Hepatocyte (in vitro differentiated cells): ENCODE data around the gene HNRNPF. TPM values are rescaled to one million over a fixed set of nuclear protein-coding genes. Genes with fewer than 3 reads are reported as not detected.

Experiments
- DNase-seq: peaks from one replicate; pipeline ENCODE4 v3.0.0-alpha.2; 2016; ENCODE audit warnings: low spot score
- H2AFZ ChIP-seq: fragments of 200-600 bp; sonication (generic); 2 replicates; pipeline ENCODE4 v1.6.0; 2016; ENCODE audit warnings: antibody characterized with exemption, mild to moderate bottlenecking
- H3K27ac ChIP-seq: fragments of 200-600 bp; sonication (generic); 2 replicates; pipeline ENCODE4 v1.5.1; 2016; ENCODE audit warnings: mild to moderate bottlenecking
- H3K27me3 ChIP-seq: fragments of 200-600 bp; sonication (generic); 2 replicates; pipeline ENCODE4 v1.6.1; 2016
- H3K36me3 ChIP-seq: fragments of 200-600 bp; sonication (generic); replicated peaks from 2 replicates; pipeline ENCODE4 v1.5.1; 2016; ENCODE audit warnings: low read depth; ENCODE audit not compliant: insufficient read depth
- H3K4me1 ChIP-seq: fragments of 200-600 bp; sonication (generic); 2 replicates; pipeline ENCODE4 v1.5.1; 2016; ENCODE audit warnings: mild to moderate bottlenecking, moderate library complexity; ENCODE audit not compliant: insufficient read depth
- H3K4me2 ChIP-seq: fragments of 200-600 bp; sonication (generic); 2 replicates; pipeline ENCODE4 v1.6.0; 2016
- H3K4me3 ChIP-seq: fragments of 200-600 bp; sonication (generic); 2 replicates; pipeline ENCODE4 v1.5.1; 2016; ENCODE audit warnings: mild to moderate bottlenecking
- H3K79me2 ChIP-seq: fragments of 200-600 bp; sonication (generic); 2 replicates; pipeline ENCODE4 v1.6.0; 2017; ENCODE audit warnings: mild to moderate bottlenecking
- H3K9me2 ChIP-seq: fragments of 200-600 bp; sonication (generic); replicated peaks from 2 replicates; pipeline ENCODE4 v1.6.0; 2017; ENCODE audit warnings: mild to moderate bottlenecking; ENCODE audit not compliant: insufficient read depth
- H3K9me3 ChIP-seq: fragments of 200-600 bp; sonication (generic); 2 replicates; pipeline ENCODE4 v1.5.1; 2016; ENCODE audit warnings: low read depth, mild to moderate bottlenecking
- H4K20me1 ChIP-seq: fragments of 200-600 bp; sonication (generic); 2 replicates; pipeline ENCODE4 v1.6.0; 2016; ENCODE audit warnings: mild to moderate bottlenecking; ENCODE audit not compliant: insufficient read depth, poor library complexity, severe bottlenecking
- CTCF ChIP-seq: fragments of 200-600 bp; sonication (generic); IDR thresholded peaks from 2 replicates; pipeline ENCODE4 v1.5.1; 2016; ENCODE audit warnings: antibody characterized with exemption, mild to moderate bottlenecking; ENCODE audit not compliant: poor library complexity
- EZH2 ChIP-seq: fragments of 200-600 bp; sonication (generic); IDR thresholded peaks from 2 replicates; pipeline ENCODE4 v1.6.1; 2016; ENCODE audit warnings: antibody characterized with exemption, mild to moderate bottlenecking, borderline replicate concordance
- EZH2phosphoT487 ChIP-seq: fragments of 200-600 bp; sonication (generic); IDR thresholded peaks from one replicate; pipeline ENCODE4 v1.6.1; 2018; ENCODE audit warnings: antibody characterized with exemption, mild to moderate bottlenecking, low read depth, moderate library complexity; ENCODE audit not compliant: unreplicated experiment, severe bottlenecking
- WGBS: methylation state at CpG from one replicate; pipeline ENCODE4 v1.1.6; 2016; ENCODE audit warnings: low lambda C conversion rate; ENCODE audit errors: missing lambda C conversion rate; 5-methylcytosine and 5-hydroxymethylcytosine counted together
- polyA plus RNA-seq: library from polyadenylated mRNA; unstranded; fragments of >200 nt; fragmentation: Nextera tagmentation; extraction: Ambion mirVana; gene quantifications from 2 replicates; pipeline ENCODE4 v1.2.1, GENCODE V29; 2016
- total RNA-seq: library from RNA; depleted of rRNA; stranded (reverse); fragments of >200 nt; gene quantifications from 2 replicates; pipeline ENCODE4 v1.2.3, GENCODE V29; 2014

HNRNPF gene
- total and polyA plus RNA-seq, 2 experiments from 2014 or later, result 134 to 217 TPM

GRCh38 chr10:43408331-43408709, 666 bp downstream of the HNRNPF start:
- Histone ChIP-seq H4K20me1 (peaks cover 41% of the 10 kb centered on the region), H2AFZ (no peak overlapping the region), H3K4me2 (peak overlapping the region; percentile 93), H3K9me3 (no peaks in the 10 kb centered on the region), H3K27ac (peak overlapping the region; percentile 97), H3K4me3 (peak overlapping the region; percentile 68), H3K79me2 (peaks cover 45% of the 10 kb centered on the region), H3K27me3 (no peaks in the 10 kb centered on the region), H3K4me1 (peaks cover 18% of the 10 kb centered on the region), H3K36me3 (no peaks in the 10 kb centered on the region), H3K9me2 (no peaks in the 10 kb centered on the region)
- no peak for DNase-seq
- TF ChIP-seq CTCF (no peak), EZH2phosphoT487 (no peak), EZH2 (no peak)
- 2% methylated on average over 9 of the region's 31 CpGs for WGBS

DNA sequence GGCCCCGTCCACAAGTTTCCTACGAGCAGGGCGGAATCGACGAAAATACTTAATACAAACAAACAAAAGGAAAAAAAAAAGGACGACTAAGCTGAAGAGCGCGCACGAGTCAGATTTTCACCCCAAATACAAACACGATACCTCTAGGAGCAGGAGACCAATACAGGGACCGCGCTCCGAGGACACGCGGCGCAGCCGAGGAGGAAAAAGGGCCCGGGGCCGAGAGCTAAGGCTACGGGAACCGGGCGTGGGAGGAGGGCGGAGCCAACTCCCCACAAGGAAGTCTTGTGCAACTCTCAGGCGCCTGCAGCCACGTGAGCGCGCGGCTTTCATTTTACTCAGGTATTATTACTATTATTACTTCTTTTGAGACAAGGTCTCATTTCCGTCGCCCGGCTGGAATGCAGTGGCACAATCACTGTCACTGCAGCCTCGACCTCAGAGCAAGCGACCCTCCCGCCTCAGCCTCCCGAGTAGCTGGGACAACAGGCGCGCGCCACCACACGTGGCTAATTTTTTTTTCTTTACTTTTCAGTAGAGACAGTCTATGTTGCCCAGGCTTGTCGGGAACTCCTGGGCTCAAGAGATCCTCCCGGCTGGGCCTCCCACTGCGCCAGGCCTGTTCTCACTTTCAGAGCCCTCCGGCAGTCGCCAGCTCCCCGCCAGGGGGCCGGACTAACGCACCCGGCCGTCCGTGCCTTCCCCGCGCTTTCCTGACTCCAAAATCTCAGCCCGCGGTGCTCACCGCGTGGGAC, 1.2 kb downstream of the HNRNPF start:
- no peaks in the 10 kb centered on the region for H3K9me2 ChIP-seq
- TF ChIP-seq EZH2phosphoT487 (no peak), EZH2 (no peak), CTCF (peak; percentile 28)
- peak overlapping the region; percentile 21 for H2AFZ ChIP-seq
- peaks cover 47% of the 10 kb centered on the region for H4K20me1 ChIP-seq
- under 1% methylated on average over 54 of the region's 56 CpGs for WGBS
- H3K27me3 ChIP-seq, result no peaks in the 10 kb centered on the region
- DNase-seq, result peak; percentile 97
- no peaks in the 10 kb centered on the region for H3K36me3 ChIP-seq
- peaks cover 19% of the 10 kb centered on the region for H3K4me1 ChIP-seq
- H3K9me3 ChIP-seq, result no peaks in the 10 kb centered on the region
- H3K79me2 ChIP-seq, result peaks cover 51% of the 10 kb centered on the region
- peak overlapping the region; percentile 68 for H3K4me3 ChIP-seq
- peak overlapping the region; percentile 93 for H3K4me2 ChIP-seq
- H3K27ac ChIP-seq, result peak overlapping the region; percentile 97

GRCh38 chr10:43407148-43407575, 1.8 kb downstream of the HNRNPF start:
- TF ChIP-seq EZH2 (no peak), EZH2phosphoT487 (no peak), CTCF (no peak)
- Histone ChIP-seq H3K36me3 (no peaks in the 10 kb centered on the region), H3K9me3 (no peaks in the 10 kb centered on the region), H3K9me2 (no peaks in the 10 kb centered on the region), H2AFZ (peak overlapping the region; percentile 21), H3K27me3 (no peaks in the 10 kb centered on the region), H3K27ac (peak overlapping the region; percentile 97), H3K4me3 (peak overlapping the region; percentile 68), H3K79me2 (peaks cover 56% of the 10 kb centered on the region), H3K4me1 (peaks cover 25% of the 10 kb centered on the region), H3K4me2 (peak overlapping the region; percentile 93), H4K20me1 (peaks cover 53% of the 10 kb centered on the region)
- peak; percentile 80 for DNase-seq
- WGBS, result under 1% methylated on average over 59 of the region's 59 CpGs
